Measurements from ENCODE around the gene C22orf31. TPM values are rescaled to one million over a fixed set of nuclear protein-coding genes. Genes with fewer than 3 reads are reported as not detected.

C22orf31 gene
- polyA plus RNA-seq, 2 of the 4 experiments (the other 2 are of a cell fraction): not detected

- Histone ChIP-seq H3K9me3 (no peaks in the 10 kb centered on the region), H3K27ac (peak overlapping the region; percentile 97 to 100), H3K4me3 (peak overlapping the region; percentile 41), H3K4me1 (peaks cover 58% of the 10 kb centered on the region), H3K4me2 (peak overlapping the region; percentile 96)
- TF ChIP-seq GATA3 (IDR thresholded peaks at IDR 0.05; ENCODE audit: borderline replicate concordance) (peak; percentile 53; the same call in 1 of the 2 replicates), JUN (IDR thresholded peaks at IDR 0.05) (peak; percentile 9 to 59; a peak in 3 of 5 replicates), KDM1A (IDR thresholded peaks at IDR 0.05; ENCODE audit: low read depth) (no peak), FOSL2 (IDR thresholded peaks at IDR 0.05) (no peak), FOSL2 (CRISPR knock-in tag; IDR thresholded peaks at IDR 0.05) (0 out of 2 replicates have a peak, but pooled peaks have one; percentile 2), RAD21 (conservative IDR thresholded peaks at IDR 0.05 in 1 of 2, IDR thresholded peaks at IDR 0.05 in 1 of 2) (peak in 1 of 2 experiments; percentile 10; a peak in 1 of 5 replicates), EP300 (IDR thresholded peaks at IDR 0.05) (peak in 1 of 2 experiments; percentile 53; a peak in 1 of 5 replicates)
- POLR2A ChIA-PET: interaction anchor here (0.6 to 1.6 kb wide), 6 partner anchors 10 to 148 kb away, joined by 3 to 10 read pairs (median 4); partner anchors contain the start of gene ZNRF3
- ATAC-seq (peak; percentile 83 to 84), DNase-seq (ENCODE audit: low read depth in 1 of 2, low spot score in 1 of 2) (peak; percentile 75 to 82), FAIRE-seq (no peak)
- 0% methylated on average over 1 of the region's 32 CpGs for WGBS (ENCODE audit: missing lambda C conversion rate)
- CTCF ChIA-PET: interaction anchor here (0.7 to 2.2 kb wide), 7 partner anchors 10 to 175 kb away, joined by 3 to 12 read pairs (median 3); no protein-coding TSS in a partner anchor
Measured at GRCh38 chr22:29030618-29031226, 30.9 kb downstream of the C22orf31 start.

- ChIA-PET CTCF (interaction anchor here (1.0 to 2.5 kb wide), 3 partner anchors 11 to 174 kb away, joined by 3 to 19 read pairs (median 5); no protein-coding TSS in a partner anchor), POLR2A (interaction anchor here (1.0 to 1.1 kb wide), 2 partner anchors 110 to 112 kb away, joined by 4 read pairs; no protein-coding TSS in a partner anchor)
- WGBS (ENCODE audit: missing lambda C conversion rate): 38% methylated on average over 19 of the region's 20 CpGs
- ATAC-seq (no peak), DNase-seq (ENCODE audit: low read depth in 1 of 2, low spot score in 1 of 2) (no peak), FAIRE-seq (no peak)
- Histone ChIP-seq H3K4me3 (peak overlapping the region; percentile 41), H3K9me3 (no peaks in the 10 kb centered on the region), H3K4me1 (peaks cover 58% of the 10 kb centered on the region), H3K27ac (peak overlapping the region; percentile 97 to 100), H3K4me2 (peak overlapping the region; percentile 96)
- TF ChIP-seq JUN (IDR thresholded peaks at IDR 0.05) (peak in 1 of 2 experiments; percentile 16; a peak in 1 of 5 replicates), RAD21 (conservative IDR thresholded peaks at IDR 0.05 in 1 of 2, IDR thresholded peaks at IDR 0.05 in 1 of 2) (0 out of 5 replicates have a peak, but pooled peaks of 1 of the 2 experiments have one; percentile 0), ZSCAN20 (CRISPR knock-in tag; IDR thresholded peaks at IDR 0.05) (no peak)
Measured at GRCh38 chr22:29030016-29030617, 31.5 kb downstream of the C22orf31 start.

- WGBS (ENCODE audit: missing lambda C conversion rate): 86% methylated on average over 9 of the region's 9 CpGs
- Histone ChIP-seq H3K4me2 (peak overlapping the region; percentile 96), H3K4me1 (peaks cover 59% of the 10 kb centered on the region), H3K27ac (peak overlapping the region; percentile 97 to 100), H3K9me3 (no peaks in the 10 kb centered on the region), H3K4me3 (no peak overlapping the region; the same call in 2 of the 3 replicates)
- POLR2A ChIA-PET: no interaction called here
- TF ChIP-seq MAFK (IDR thresholded peaks at IDR 0.05; ENCODE audit: partially characterized antibody) (peak; percentile 82), EHF (CRISPR knock-in tag; IDR thresholded peaks at IDR 0.05) (no peak)
- ATAC-seq: no peak
- DNase-seq (ENCODE audit: low read depth in 1 of 2, low spot score in 1 of 2): no peak
- CTCF ChIA-PET: interaction anchor here (0.7 to 2.5 kb wide), 2 partner anchors 11 to 174 kb away, joined by 3 to 19 read pairs; no protein-coding TSS in a partner anchor
- FAIRE-seq: no peak
Measured at GRCh38 chr22:29029202-29030000, 32.2 kb downstream of the C22orf31 start.

GRCh38 chr22:29028468-29028867, 33.2 kb downstream of the C22orf31 start:
- POLR2A ChIA-PET: no interaction called here
- H3K9me3 ChIP-seq: no peaks in the 10 kb centered on the region
- H3K4me3 ChIP-seq: no peak overlapping the region
- FAIRE-seq (no peak), DNase-seq (ENCODE audit: low read depth in 1 of 2, low spot score in 1 of 2) (no peak), ATAC-seq (no peak)
- H3K4me1 ChIP-seq: peaks cover 59% of the 10 kb centered on the region
- no peak for TF ChIP-seq FOSL2 (IDR thresholded peaks at IDR 0.05)
- no peak for TF ChIP-seq FOSL2 (CRISPR knock-in tag; IDR thresholded peaks at IDR 0.05)
- no peak for TF ChIP-seq NR3C1 (IDR thresholded peaks at IDR 0.05)
- TF ChIP-seq RCOR1 (IDR thresholded peaks at IDR 0.05; ENCODE audit: low read depth, low read length): no peak
- TF ChIP-seq HDAC2 (IDR thresholded peaks at IDR 0.05): no peak
- TF ChIP-seq EHF (CRISPR knock-in tag; IDR thresholded peaks at IDR 0.05): no peak
- TF ChIP-seq ESRRA (IDR thresholded peaks at IDR 0.05; ENCODE audit: borderline replicate concordance, low read length): no peak
- TF ChIP-seq ELK1 (IDR thresholded peaks at IDR 0.05; ENCODE audit: low read depth, low read length): no peak
- no peak for TF ChIP-seq PHF8 (IDR thresholded peaks at IDR 0.05; ENCODE audit: borderline replicate concordance, low read depth)
- no peak for TF ChIP-seq ZSCAN20 (CRISPR knock-in tag; IDR thresholded peaks at IDR 0.05)
- no peak for TF ChIP-seq JUNB (IDR thresholded peaks at IDR 0.05)
- no peak for TF ChIP-seq PBX3 (IDR thresholded peaks at IDR 0.05)
- TF ChIP-seq MAX (IDR thresholded peaks at IDR 0.05): no peak
- 95% methylated on average over 4 of the region's 4 CpGs for WGBS (ENCODE audit: missing lambda C conversion rate)
- H3K27ac ChIP-seq: peak overlapping the region; percentile 97 to 100; a peak in 5 of 6 replicates
- CTCF ChIA-PET: interaction anchor here (1.2 to 2.5 kb wide), 2 partner anchors 12 kb away, joined by 3 to 19 read pairs; no protein-coding TSS in a partner anchor
- peak overlapping the region; percentile 9; the same call in 1 of the 3 replicates for H3K4me2 ChIP-seq

Data from A549 (cell line).